HL-60 (cell line): Measurements from ENCODE around the gene AMPD3.

Experiments used
- DNase-seq, 2 experiments: peaks; one replicate each; pipeline ENCODE4 v3.0.0-alpha.2; 2010 to 2020; ENCODE audit warnings: low read depth in 1 of 2, low spot score in 1 of 2
- H3K27ac ChIP-seq: fragments of 250-450 bp; sonication (Bioruptor Pico); replicated peaks from 2 replicates; pipeline ENCODE4 v1.5.1; 2020; ENCODE audit warnings: mild to moderate bottlenecking, moderate library complexity
- H3K27me3 ChIP-seq: fragments of 250-450 bp; sonication (Bioruptor Pico); 2 replicates; pipeline ENCODE4 v1.5.1; 2021; ENCODE audit warnings: mild to moderate bottlenecking, moderate library complexity; ENCODE audit not compliant: insufficient read depth, poor library complexity, severe bottlenecking
- H3K4me3 ChIP-seq: replicated peaks from 2 replicates; pipeline ENCODE4 v1.5.1; 2011; ENCODE audit warnings: mild to moderate bottlenecking, control low read depth, low read length; ENCODE audit not compliant: insufficient read depth
- GABPA ChIP-seq: IDR thresholded peaks from 2 replicates; pipeline ENCODE4 v1.6.1; 2012; ENCODE audit warnings: low read depth
- POLR2AphosphoS5 ChIP-seq: IDR thresholded peaks from 2 replicates; pipeline ENCODE4 v1.6.1; 2012; ENCODE audit warnings: low read depth
- REST ChIP-seq: IDR thresholded peaks from 2 replicates; pipeline ENCODE4 v1.6.1; 2012; ENCODE audit warnings: low read depth; ENCODE audit not compliant: insufficient replicate concordance
- SPI1 ChIP-seq: IDR thresholded peaks from 2 replicates; pipeline ENCODE4 v1.6.1; 2012; ENCODE audit warnings: low read depth, mild to moderate bottlenecking, borderline replicate concordance
- TF ChIP-seq, protein P1 (sequence below): IDR thresholded peaks from one replicate; pipeline ENCODE4 v1.5.1; 2011; ENCODE audit warnings: low read length, control low read depth, inconsistent platforms; ENCODE audit not compliant: insufficient read depth

AMPD3 gene

DNA sequence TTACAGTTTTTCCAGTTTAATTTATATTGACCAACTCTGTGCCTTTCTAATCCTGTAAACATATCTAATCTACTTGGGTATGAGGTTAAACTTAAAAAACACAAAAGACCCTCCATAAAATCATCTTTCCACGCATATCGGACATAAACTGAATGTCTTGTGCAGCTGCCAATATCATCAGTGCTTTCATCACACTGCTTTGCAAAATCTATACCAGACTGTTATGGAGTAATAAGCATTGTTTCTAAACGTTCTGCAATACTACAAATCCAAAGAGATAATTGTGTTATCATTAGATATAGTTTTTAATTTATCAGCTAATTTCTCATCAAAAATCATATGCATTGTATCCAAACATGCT is 36.1 kb upstream of the AMPD3 start:
- peak in 1 of 2 experiments; percentile 53 for DNase-seq
- TF ChIP-seq POLR2AphosphoS5 (no peak), GABPA (no peak), SPI1 (no peak)
- TF ChIP-seq, protein P1, sequence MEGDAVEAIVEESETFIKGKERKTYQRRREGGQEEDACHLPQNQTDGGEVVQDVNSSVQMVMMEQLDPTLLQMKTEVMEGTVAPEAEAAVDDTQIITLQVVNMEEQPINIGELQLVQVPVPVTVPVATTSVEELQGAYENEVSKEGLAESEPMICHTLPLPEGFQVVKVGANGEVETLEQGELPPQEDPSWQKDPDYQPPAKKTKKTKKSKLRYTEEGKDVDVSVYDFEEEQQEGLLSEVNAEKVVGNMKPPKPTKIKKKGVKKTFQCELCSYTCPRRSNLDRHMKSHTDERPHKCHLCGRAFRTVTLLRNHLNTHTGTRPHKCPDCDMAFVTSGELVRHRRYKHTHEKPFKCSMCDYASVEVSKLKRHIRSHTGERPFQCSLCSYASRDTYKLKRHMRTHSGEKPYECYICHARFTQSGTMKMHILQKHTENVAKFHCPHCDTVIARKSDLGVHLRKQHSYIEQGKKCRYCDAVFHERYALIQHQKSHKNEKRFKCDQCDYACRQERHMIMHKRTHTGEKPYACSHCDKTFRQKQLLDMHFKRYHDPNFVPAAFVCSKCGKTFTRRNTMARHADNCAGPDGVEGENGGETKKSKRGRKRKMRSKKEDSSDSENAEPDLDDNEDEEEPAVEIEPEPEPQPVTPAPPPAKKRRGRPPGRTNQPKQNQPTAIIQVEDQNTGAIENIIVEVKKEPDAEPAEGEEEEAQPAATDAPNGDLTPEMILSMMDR, result no peak
- Histone ChIP-seq H3K27me3 (no peaks in the 10 kb centered on the region), H3K27ac (peak overlapping the region; percentile 71), H3K4me3 (no peak overlapping the region)

DNA sequence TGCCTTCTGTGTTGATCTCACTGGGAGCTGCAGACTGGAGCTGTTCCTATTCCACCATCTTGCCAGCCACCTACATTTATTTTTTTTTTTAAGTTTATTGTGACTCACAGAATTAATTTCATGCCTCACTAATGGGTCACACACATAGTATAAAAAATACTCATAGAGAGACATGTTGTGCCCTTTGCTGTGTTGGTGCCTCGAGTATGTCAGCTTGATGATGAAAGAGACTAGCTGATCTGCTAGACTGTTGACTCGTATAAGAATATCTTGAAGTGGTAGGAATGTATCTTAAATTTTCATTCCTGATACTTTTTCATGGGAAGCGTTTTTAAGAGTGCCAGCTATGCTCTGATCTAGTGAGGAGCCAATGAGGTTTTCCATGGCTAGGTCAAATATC is 28.6 kb upstream of the AMPD3 start:
- H3K4me3 ChIP-seq, result no peak overlapping the region
- H3K27ac ChIP-seq, result no peak overlapping the region
- TF ChIP-seq, protein P1, result no peak
- TF ChIP-seq POLR2AphosphoS5, result no peak
- TF ChIP-seq SPI1, result no peak
- no peak for TF ChIP-seq REST
- TF ChIP-seq GABPA, result no peak
- DNase-seq, result no peak
- no peaks in the 10 kb centered on the region for H3K27me3 ChIP-seq

- H3K27me3 ChIP-seq, result no peaks in the 10 kb centered on the region
- DNase-seq, result no peak
- H3K27ac ChIP-seq, result no peak overlapping the region
- no peak overlapping the region for H3K4me3 ChIP-seq
- TF ChIP-seq, protein P1, result no peak
- TF ChIP-seq POLR2AphosphoS5 (no peak), GABPA (no peak), SPI1 (no peak), REST (no peak)
Measured at GRCh38 chr11:10428453-10428852, 26.6 kb upstream of the AMPD3 start.

- Histone ChIP-seq H3K27me3 (no peaks in the 10 kb centered on the region), H3K4me3 (no peak overlapping the region), H3K27ac (no peak overlapping the region)
- no peak for DNase-seq
- TF ChIP-seq REST (no peak), GABPA (no peak), SPI1 (no peak), POLR2AphosphoS5 (no peak)
- TF ChIP-seq, protein P1, result no peak
Measured at GRCh38 chr11:10429526-10429925, 25.5 kb upstream of the AMPD3 start.
